ENCODE results near the gene TFDP1. TPM values are rescaled to one million over a fixed set of nuclear protein-coding genes. Genes with fewer than 3 reads are reported as not detected.

The TFDP1 gene
- total RNA-seq, 6 experiments from 2014 or later = 21.7 to 26.9 (median 25.1) TPM

DNA sequence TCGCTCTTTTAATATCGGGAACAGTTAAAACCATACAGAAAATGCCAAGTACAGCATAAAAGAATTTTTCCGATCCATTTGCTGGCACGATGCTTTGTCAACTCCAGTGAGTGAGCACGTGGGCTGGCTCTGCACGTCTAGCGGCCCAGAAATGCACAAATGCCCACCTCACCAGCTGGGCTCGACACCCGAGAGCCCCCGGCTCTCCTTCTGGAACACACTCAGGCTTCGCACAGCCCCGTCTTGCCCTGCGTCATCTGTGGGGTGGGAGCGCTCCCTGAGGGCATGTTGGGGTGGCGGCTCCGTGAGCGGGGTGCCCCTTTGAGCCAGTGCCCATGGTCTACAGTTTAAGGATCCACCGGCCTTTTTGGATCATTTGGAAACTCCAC lies 48.9 kb downstream of the TFDP1 start:
- ATAC-seq (no peak), DNase-seq (peak in 2 of 3 donors; percentile 10 to 44)
- H3K4me3 ChIP-seq = no peak overlapping the region
- no peaks in the 10 kb centered on the region for H3K4me1 ChIP-seq
- TF ChIP-seq, protein P1, sequence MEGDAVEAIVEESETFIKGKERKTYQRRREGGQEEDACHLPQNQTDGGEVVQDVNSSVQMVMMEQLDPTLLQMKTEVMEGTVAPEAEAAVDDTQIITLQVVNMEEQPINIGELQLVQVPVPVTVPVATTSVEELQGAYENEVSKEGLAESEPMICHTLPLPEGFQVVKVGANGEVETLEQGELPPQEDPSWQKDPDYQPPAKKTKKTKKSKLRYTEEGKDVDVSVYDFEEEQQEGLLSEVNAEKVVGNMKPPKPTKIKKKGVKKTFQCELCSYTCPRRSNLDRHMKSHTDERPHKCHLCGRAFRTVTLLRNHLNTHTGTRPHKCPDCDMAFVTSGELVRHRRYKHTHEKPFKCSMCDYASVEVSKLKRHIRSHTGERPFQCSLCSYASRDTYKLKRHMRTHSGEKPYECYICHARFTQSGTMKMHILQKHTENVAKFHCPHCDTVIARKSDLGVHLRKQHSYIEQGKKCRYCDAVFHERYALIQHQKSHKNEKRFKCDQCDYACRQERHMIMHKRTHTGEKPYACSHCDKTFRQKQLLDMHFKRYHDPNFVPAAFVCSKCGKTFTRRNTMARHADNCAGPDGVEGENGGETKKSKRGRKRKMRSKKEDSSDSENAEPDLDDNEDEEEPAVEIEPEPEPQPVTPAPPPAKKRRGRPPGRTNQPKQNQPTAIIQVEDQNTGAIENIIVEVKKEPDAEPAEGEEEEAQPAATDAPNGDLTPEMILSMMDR (IDR thresholded peaks at IDR 0.05) = no peak
- no peak for TF ChIP-seq POLR2A (IDR thresholded peaks at IDR 0.05)
- H3K36me3 ChIP-seq = peaks cover 0 to 52% (median 14%) of the 10 kb centered on the region in 4 donors
- intact Hi-C loops (cut with DNase I) = no loop called here
- no peaks in the 10 kb centered on the region for H3K9me3 ChIP-seq
- no peaks in the 10 kb centered on the region for H3K27me3 ChIP-seq
- WGBS (ENCODE audit: insufficient coverage, low coverage, low lambda C conversion rate, missing lambda C conversion rate) = over 99% methylated on average over 15 of the region's 18 CpGs
- H3K27ac ChIP-seq = no peak overlapping the region

DNA sequence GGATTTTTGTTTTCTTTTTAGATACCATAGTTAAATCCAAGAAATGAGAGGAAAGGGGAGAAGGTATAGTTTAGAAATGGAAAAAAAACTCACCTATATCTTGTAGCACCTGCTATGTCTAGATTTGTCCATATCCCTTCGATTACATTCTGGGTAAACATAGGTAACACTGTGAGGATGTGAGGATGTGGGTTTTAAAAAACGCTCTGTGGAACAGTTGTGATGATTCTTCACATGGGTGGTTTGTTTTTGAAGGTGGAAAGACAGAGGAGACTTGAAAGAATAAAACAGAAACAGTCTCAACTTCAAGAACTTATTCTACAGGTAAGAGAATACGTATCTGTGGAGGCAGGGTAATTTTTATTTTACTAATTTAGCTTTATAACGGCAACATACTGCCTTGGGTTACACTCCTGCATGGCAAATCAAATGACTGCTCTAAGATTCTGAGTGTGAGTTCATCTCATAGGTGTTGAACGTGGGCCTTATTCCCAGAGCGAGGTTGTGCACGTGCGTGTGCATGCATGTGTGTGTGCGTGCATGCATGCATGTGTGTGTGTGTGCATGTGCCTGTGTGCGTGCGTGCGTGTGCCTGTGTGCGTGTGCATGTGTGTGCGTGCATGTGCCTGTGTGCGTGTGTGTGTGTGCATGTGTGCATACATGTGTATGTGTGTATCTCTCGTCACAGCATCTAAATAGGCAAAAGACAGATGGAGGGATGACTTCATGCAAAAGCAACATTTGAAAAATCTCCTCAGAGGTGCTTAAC lies 49.9 kb downstream of the TFDP1 start:
- intact Hi-C loops (cut with DNase I) = no loop called here
- peak in 2 of 3 donors; percentile 4 to 16 for DNase-seq
- no peaks in the 10 kb centered on the region for H3K4me1 ChIP-seq
- no peaks in the 10 kb centered on the region for H3K9me3 ChIP-seq
- H3K36me3 ChIP-seq = peaks cover 0 to 52% (median 14%) of the 10 kb centered on the region in 4 donors
- no peak overlapping the region for H3K27ac ChIP-seq
- TF ChIP-seq, protein P1 (IDR thresholded peaks at IDR 0.05) = no peak
- no peak for TF ChIP-seq POLR2A (IDR thresholded peaks at IDR 0.05)
- ATAC-seq = no peak
- WGBS (ENCODE audit: insufficient coverage, low coverage, low lambda C conversion rate, missing lambda C conversion rate) = 86% methylated on average over 14 of the region's 16 CpGs
- H3K27me3 ChIP-seq = no peaks in the 10 kb centered on the region
- H3K4me3 ChIP-seq = no peak overlapping the region

DNA sequence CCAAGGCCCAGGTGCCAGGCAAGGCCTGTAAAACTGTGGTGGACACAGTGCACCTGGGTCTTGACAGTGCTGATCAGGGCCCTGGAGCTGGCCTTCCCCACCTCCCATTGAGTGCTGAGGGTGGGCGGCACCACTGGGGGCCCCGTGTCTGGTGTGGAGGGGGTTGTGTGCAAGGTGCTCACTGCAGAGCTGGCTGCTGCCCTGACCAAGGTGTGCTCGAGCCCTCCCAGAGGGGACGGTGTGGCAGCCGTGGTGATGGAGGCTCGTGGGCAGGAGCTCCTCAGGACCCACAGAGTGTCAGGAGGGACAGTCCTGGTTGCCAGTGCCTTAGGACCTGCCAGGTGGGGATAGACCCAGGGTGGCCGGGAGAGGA lies 50.5 kb downstream of the TFDP1 start:
- Histone ChIP-seq H3K4me3 (no peak overlapping the region), H3K4me1 (no peaks in the 10 kb centered on the region), H3K27me3 (no peaks in the 10 kb centered on the region), H3K27ac (no peak overlapping the region), H3K36me3 (peaks cover 0 to 55% (median 14%) of the 10 kb centered on the region in 4 donors), H3K9me3 (no peaks in the 10 kb centered on the region)
- DNase-seq (peak in 1 of 3 donors; percentile 12), ATAC-seq (peak in 1 of 4 donors; percentile 28)
- intact Hi-C loops (cut with DNase I) = no loop called here
- TF ChIP-seq, protein P1 (IDR thresholded peaks at IDR 0.05) = no peak
- TF ChIP-seq POLR2A (IDR thresholded peaks at IDR 0.05) = no peak
- no CpG with 5 or more reads among the region's 7 CpGs for WGBS (ENCODE audit: insufficient coverage, low coverage, low lambda C conversion rate, missing lambda C conversion rate)

DNA sequence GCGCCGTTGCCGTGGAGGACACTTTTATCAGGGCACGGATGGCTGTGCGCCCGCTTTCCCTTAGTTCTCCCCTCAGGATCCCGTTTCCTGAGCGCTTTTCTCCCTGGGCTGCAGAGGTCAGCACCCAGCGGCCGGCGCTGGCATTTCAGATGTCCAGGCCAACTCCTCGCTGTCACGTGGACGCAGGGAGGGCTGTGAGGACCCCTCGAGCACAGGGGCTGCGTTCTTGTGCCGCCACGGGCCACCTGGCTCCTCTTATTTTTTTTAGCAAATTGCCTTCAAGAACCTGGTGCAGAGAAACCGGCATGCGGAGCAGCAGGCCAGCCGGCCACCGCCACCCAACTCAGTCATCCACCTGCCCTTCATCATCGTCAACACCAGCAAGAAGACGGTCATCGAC lies 51.2 kb downstream of the TFDP1 start:
- Histone ChIP-seq H3K9me3 (no peaks in the 10 kb centered on the region), H3K27me3 (no peaks in the 10 kb centered on the region), H3K4me1 (no peaks in the 10 kb centered on the region), H3K36me3 (peaks cover 0 to 62% (median 14%) of the 10 kb centered on the region in 4 donors), H3K4me3 (no peak overlapping the region), H3K27ac (no peak overlapping the region)
- no peak for TF ChIP-seq POLR2A (IDR thresholded peaks at IDR 0.05)
- TF ChIP-seq, protein P1 (IDR thresholded peaks at IDR 0.05) = no peak
- peak in 1 of 3 donors; percentile 44 for DNase-seq
- intact Hi-C loops (cut with DNase I) = no loop called here
- WGBS (ENCODE audit: insufficient coverage, low coverage, low lambda C conversion rate, missing lambda C conversion rate) = 100% methylated on average over 9 of the region's 25 CpGs
- no peak for ATAC-seq

Measured in right lobe of liver (tissue), 6 donors.